Esophagus muscularis mucosa (tissue), 3 donors: Measurements from ENCODE around the gene APLN.

Experiments
- CTCF ChIP-seq, 3 experiments: fragments of 200-600 bp in 2 of 3; fragments of 450-650 bp in 1 of 3; sonication (generic) in 2 of 3; IDR thresholded peaks; one replicate each; pipeline ENCODE4 v1.5.1; 2017 to 2019; ENCODE audit warnings: antibody characterized with exemption in 3 of 3, mild to moderate bottlenecking in 2 of 3, moderate library complexity in 1 of 3
- POLR2AphosphoS5 ChIP-seq, 2 donors: sonication (generic); formaldehyde crosslinking; IDR thresholded peaks; one replicate each; pipeline ENCODE4 v1.6.1; 2017; ENCODE audit warnings: antibody characterized with exemption in 2 of 2

GRCh38 chrX:129632443-129632842 is 22.3 kb downstream of the APLN start:
- TF ChIP-seq CTCF (IDR thresholded peaks at IDR 0.05) (no peak), POLR2AphosphoS5 (IDR thresholded peaks at IDR 0.05) (no peak)
